OCI-LY7 (cell line): ENCODE data around the gene EFNA2. TPM values are rescaled to one million over a fixed set of nuclear protein-coding genes. Genes with fewer than 3 reads are reported as not detected.

Experiments used
- BruUV-seq: library from RNA; stranded (reverse); fragments of 400-500 nt; replicated peaks from 2 replicates; lab custom pipeline; 2021; lab: Mats Ljungman, UMichigan
- CTCF ChIA-PET: fragments of 300-600 bp; sonication (Branson Sonifier 250); formaldehyde crosslinking; loops from one replicate; lab custom pipeline; 2022; ENCODE audit warnings: antibody characterized with exemption; ENCODE audit not compliant: unreplicated experiment; lab: Charles Lee
- POLR2A ChIA-PET: fragments of 300-600 bp; sonication (Branson Sonifier 250); formaldehyde crosslinking; loops from one replicate; lab custom pipeline; 2022; ENCODE audit warnings: antibody characterized with exemption; lab: Charles Lee
- DNase-seq: peaks from one replicate; pipeline ENCODE4 v3.0.0-alpha.2; 2015; ENCODE audit warnings: low spot score
- H2AFZ ChIP-seq: fragments of 200-600 bp; sonication (generic), shearing (Covaris generic); 2 replicates; pipeline ENCODE4 v1.6.1; 2014; ENCODE audit warnings: mild to moderate bottlenecking, antibody characterized with exemption, low read length, moderate library complexity
- H3K27ac ChIP-seq: fragments of 200-600 bp; sonication (generic); 2 replicates; pipeline ENCODE4 v1.5.1; 2014; ENCODE audit warnings: mixed run types, low read depth, mild to moderate bottlenecking, moderate library complexity, low read length, inconsistent platforms; ENCODE audit not compliant: poor library complexity, severe bottlenecking
- H3K36me3 ChIP-seq: fragments of 200-600 bp; sonication (generic); 2 replicates; pipeline ENCODE4 v1.6.1; 2014; ENCODE audit warnings: mild to moderate bottlenecking, antibody characterized with exemption, low read length, moderate library complexity, mixed read lengths; ENCODE audit not compliant: insufficient read depth
- H3K4me1 ChIP-seq: fragments of 200-600 bp; sonication (generic); 2 replicates; pipeline ENCODE4 v1.5.1; 2014; ENCODE audit warnings: mild to moderate bottlenecking, low read length; ENCODE audit not compliant: insufficient read depth, poor library complexity, severe bottlenecking
- H3K4me2 ChIP-seq: fragments of 200-600 bp; sonication (generic); 2 replicates; pipeline ENCODE4 v1.6.1; 2014; ENCODE audit warnings: mild to moderate bottlenecking, low read length
- H3K4me3 ChIP-seq: fragments of 200-600 bp; sonication (generic); 2 replicates; pipeline ENCODE4 v1.5.1; 2014; ENCODE audit warnings: mild to moderate bottlenecking, low read depth, low read length; ENCODE audit not compliant: poor library complexity, severe bottlenecking
- H3K79me2 ChIP-seq: fragments of 200-600 bp; sonication (generic); 2 replicates; pipeline ENCODE4 v1.6.1; 2016; ENCODE audit warnings: low read depth, mild to moderate bottlenecking, low read length, moderate library complexity, mixed read lengths; ENCODE audit not compliant: insufficient read depth
- H3K9me2 ChIP-seq: fragments of 200-600 bp; sonication (generic); 2 replicates; pipeline ENCODE4 v1.6.1; 2016; ENCODE audit warnings: mild to moderate bottlenecking, low read length, mixed read lengths; ENCODE audit not compliant: insufficient read depth
- H3K9me3 ChIP-seq: fragments of 200-600 bp; sonication (generic); 2 replicates; pipeline ENCODE4 v1.6.1; 2014; ENCODE audit warnings: mild to moderate bottlenecking, mixed run types, low read length, mixed read lengths
- H4K20me1 ChIP-seq: fragments of 200-600 bp; sonication (generic); 2 replicates; pipeline ENCODE4 v1.6.1; 2014; ENCODE audit warnings: mild to moderate bottlenecking, antibody characterized with exemption, low read length, moderate library complexity, mixed read lengths; ENCODE audit not compliant: insufficient read depth
- CTCF ChIP-seq: fragments of 200-600 bp; sonication (generic); conservative IDR thresholded peaks from 2 replicates; pipeline ENCODE4 v1.5.1; 2014; ENCODE audit warnings: mild to moderate bottlenecking, antibody characterized with exemption, low read length, moderate library complexity, mixed read lengths
- EZH2phosphoT487 ChIP-seq: fragments of 200-600 bp; sonication (generic); IDR thresholded peaks from 2 replicates; pipeline ENCODE4 v1.6.1; 2018; ENCODE audit warnings: low read depth, borderline replicate concordance, mild to moderate bottlenecking, mixed run types, antibody characterized with exemption, low read length, moderate library complexity, mixed read lengths
- intact Hi-C: fragments of 100-400 bp; cut with micrococcal nuclease; formaldehyde crosslinking; loops from one replicate; pipeline ENCODE4 v1.10.0; 2022; ENCODE audit not compliant: unreplicated experiment
- total RNA-seq, 2 experiments: library from RNA; depleted of rRNA in 1 of 2; stranded (reverse); fragments of >200 nt in 1 of 2; shearing (Covaris generic) in 1 of 2; gene quantifications; 2 replicates each; pipeline ENCODE4 v1.2.3, GENCODE V29; 2014 to 2022

The EFNA2 gene
- total RNA-seq, 2 experiments from 2014 or later, result not detected

DNA sequence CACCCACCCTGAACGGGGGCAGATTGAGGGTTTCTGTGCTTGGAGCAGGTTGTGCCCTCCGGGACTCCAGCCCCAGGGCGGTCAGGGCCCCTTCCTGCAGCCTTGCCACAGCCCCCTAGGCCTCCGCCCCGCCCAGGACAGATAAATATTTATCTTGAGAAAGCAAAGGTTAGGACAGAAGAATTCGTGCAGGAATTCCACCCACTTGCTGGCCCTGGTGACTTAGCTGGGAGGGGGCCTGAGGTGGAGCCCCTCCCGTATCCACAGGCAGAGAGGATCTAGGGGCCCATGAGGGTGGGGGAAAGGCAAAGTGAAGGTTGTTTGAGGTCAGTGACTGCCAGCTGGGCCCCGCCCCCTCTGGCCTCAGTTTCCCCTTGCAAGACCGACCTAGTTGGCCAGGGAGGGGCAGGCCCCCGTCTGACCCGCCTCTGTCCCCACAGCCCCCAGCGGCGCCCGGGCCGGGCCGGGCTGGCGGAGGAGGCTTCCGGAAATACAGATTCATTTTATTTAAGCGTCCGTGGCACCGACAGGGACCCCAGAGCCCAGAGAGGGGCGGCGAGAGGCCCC lies 32.1 kb upstream of the EFNA2 start:
- BruUV-seq, result no TSS peak
- Histone ChIP-seq H3K4me2 (peak overlapping the region; percentile 100), H2AFZ (no peak overlapping the region), H4K20me1 (0 out of 2 replicates have a peak, but pooled peaks cover 7% of the 10 kb centered on the region), H3K27ac (peak overlapping the region; percentile 87), H3K4me3 (peak overlapping the region; percentile 97), H3K4me1 (peaks cover 39% of the 10 kb centered on the region), H3K79me2 (peaks cover 45% of the 10 kb centered on the region; the same call in 1 of the 2 replicates), H3K36me3 (peaks cover 78% of the 10 kb centered on the region), H3K9me3 (no peaks in the 10 kb centered on the region), H3K9me2 (no peaks in the 10 kb centered on the region)
- TF ChIP-seq CTCF, result no peak
- no peak for TF ChIP-seq EZH2phosphoT487
- POLR2A ChIA-PET, result interaction anchor here (1.1 to 1.7 kb wide), 3 partner anchors 10 to 22 kb away, joined by 3 to 13 read pairs (median 3); partner anchors contain the start of genes CIRBP and FAM174C
- intact Hi-C loops, result loop anchor here (1.0 kb wide), 1 partner anchor 8 kb away; no protein-coding TSS in a partner anchor
- CTCF ChIA-PET, result no interaction called here
- DNase-seq, result no peak

DNA sequence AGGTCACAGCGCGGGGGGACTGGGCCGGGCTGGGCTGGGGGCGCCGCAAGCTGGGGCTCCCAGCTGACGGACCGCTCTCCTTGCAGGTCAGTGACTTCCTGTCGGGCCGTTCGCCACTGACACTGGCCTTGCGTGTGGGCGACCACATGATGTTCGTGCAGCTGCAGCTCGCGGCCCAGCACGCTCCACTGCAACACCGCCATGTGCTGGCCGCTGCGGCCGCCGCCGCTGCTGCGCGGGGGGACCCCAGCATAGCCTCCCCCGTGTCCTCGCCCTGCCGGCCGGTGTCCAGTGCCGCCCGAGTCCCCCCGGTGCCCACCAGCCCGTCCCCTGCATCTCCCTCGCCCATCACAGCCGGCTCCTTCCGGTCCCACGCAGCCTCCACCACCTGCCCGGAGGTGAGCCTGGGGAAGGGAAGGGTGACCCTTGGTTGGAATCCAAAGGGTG lies 31.6 kb upstream of the EFNA2 start:
- no peak for DNase-seq
- POLR2A ChIA-PET, result interaction anchor here (1.7 kb wide), 1 partner anchor 15 kb away, joined by 13 read pairs; the partner anchor contains the start of gene CIRBP
- H3K79me2 ChIP-seq, result peaks cover 45% of the 10 kb centered on the region; the same call in 1 of the 2 replicates
- H3K36me3 ChIP-seq, result peaks cover 78% of the 10 kb centered on the region
- TF ChIP-seq CTCF (no peak), EZH2phosphoT487 (no peak)
- H3K4me2 ChIP-seq, result no peak overlapping the region
- H3K4me1 ChIP-seq, result peaks cover 44% of the 10 kb centered on the region
- 0 out of 2 replicates have a peak, but pooled peaks cover 7% of the 10 kb centered on the region for H4K20me1 ChIP-seq
- no peak overlapping the region for H3K27ac ChIP-seq
- intact Hi-C loops, result no loop called here
- CTCF ChIA-PET, result no interaction called here
- no peaks in the 10 kb centered on the region for H3K9me2 ChIP-seq
- H3K4me3 ChIP-seq, result no peak overlapping the region
- H2AFZ ChIP-seq, result no peak overlapping the region
- no peaks in the 10 kb centered on the region for H3K9me3 ChIP-seq
- BruUV-seq, result no TSS peak
